ENCODE results near the gene B3GALT4. TPM values are rescaled to one million over a fixed set of nuclear protein-coding genes. Genes with fewer than 3 reads are reported as not detected.
A peak's percentile ranks its signal among the peaks of the same experiment; 100 is the strongest.

The B3GALT4 gene
- total and polyA plus RNA-seq, 2 of the 13 experiments (the other 11 are each of a cell fraction or from before 2014, with no cell fraction given) = 0.04 to 0.27 TPM

DNA sequence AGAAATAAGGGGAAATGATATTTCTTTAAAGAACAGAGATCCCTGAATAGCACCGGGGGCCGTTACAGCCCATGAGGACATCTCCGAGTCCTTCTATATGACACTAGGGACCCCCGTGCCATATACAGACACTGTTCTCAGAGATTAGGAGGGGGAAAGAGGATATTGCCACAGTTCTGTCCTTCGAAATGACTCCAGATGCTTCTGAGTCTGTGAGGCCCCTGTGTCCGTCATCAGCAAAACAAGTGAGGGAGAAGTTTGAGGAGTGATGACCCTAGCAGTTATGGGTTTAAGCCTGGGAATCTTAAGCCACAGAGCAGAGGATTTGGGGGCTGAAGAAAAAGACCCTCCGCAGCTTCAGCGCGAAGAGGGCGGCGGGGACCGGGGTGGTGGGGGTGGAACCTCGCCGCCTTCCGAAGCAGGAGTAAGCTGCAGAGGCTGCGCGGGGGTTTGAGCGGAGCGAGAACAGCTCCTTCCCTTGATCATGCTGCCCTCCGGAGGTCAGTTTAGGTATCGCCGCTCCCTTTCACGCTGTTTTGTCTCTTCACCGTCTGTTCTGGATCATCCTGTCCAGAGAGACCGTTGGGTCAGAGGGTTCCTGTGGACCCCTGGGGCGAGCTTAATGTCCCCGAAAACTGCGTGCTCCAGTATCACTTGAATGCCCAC lies 28.8 kb upstream of the B3GALT4 start (continued):
- TF ChIP-seq KMT2A (CRISPR knock-in tag; IDR thresholded peaks at IDR 0.05) (peak; percentile 51; the same call in 1 of the 2 replicates), PRDM10 (CRISPR knock-in tag; IDR thresholded peaks at IDR 0.05; ENCODE audit: low read depth) (no peak), WIZ (CRISPR knock-in tag; IDR thresholded peaks at IDR 0.05) (no peak), ZNF280B (CRISPR knock-in tag; IDR thresholded peaks at IDR 0.05; ENCODE audit: borderline replicate concordance) (0 out of 2 replicates have a peak, but pooled peaks have one; percentile 6), ZNF256 (CRISPR knock-in tag; conservative IDR thresholded peaks at IDR 0.05) (no peak), KMT2B (CRISPR knock-in tag; IDR thresholded peaks at IDR 0.05) (no peak), NFATC3 (CRISPR knock-in tag; IDR thresholded peaks at IDR 0.05) (0 out of 2 replicates have a peak, but pooled peaks have one; percentile 3), DMAP1 (CRISPR knock-in tag; IDR thresholded peaks at IDR 0.05) (no peak), ZFP1 (CRISPR knock-in tag; IDR thresholded peaks at IDR 0.05) (no peak), JUN (CRISPR knock-in tag; IDR thresholded peaks at IDR 0.05) (no peak), MTA3 (CRISPR knock-in tag; IDR thresholded peaks at IDR 0.05) (no peak), NFIC (IDR thresholded peaks at IDR 0.05; ENCODE audit: low read length) (no peak), HOXA9 (CRISPR knock-in tag; IDR thresholded peaks at IDR 0.05; ENCODE audit: borderline replicate concordance) (0 out of 2 replicates have a peak, but pooled peaks have one; percentile 34), ZNF614 (CRISPR knock-in tag; IDR thresholded peaks at IDR 0.05; ENCODE audit: borderline replicate concordance) (peak; percentile 56; the same call in 1 of the 2 replicates), ZNF282 (IDR thresholded peaks at IDR 0.05; ENCODE audit: partially characterized antibody) (no peak), CHD2 (IDR thresholded peaks at IDR 0.05; ENCODE audit: low read depth, low read length) (no peak), NKX3-1 (CRISPR knock-in tag; IDR thresholded peaks at IDR 0.05) (no peak), ZNF646 (CRISPR knock-in tag; IDR thresholded peaks at IDR 0.05) (no peak)
- TF ChIP-seq, protein P1, sequence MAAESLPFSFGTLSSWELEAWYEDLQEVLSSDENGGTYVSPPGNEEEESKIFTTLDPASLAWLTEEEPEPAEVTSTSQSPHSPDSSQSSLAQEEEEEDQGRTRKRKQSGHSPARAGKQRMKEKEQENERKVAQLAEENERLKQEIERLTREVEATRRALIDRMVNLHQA (CRISPR knock-in tag; IDR thresholded peaks at IDR 0.05) = no peak
